Fibroblast of villous mesenchyme (primary cell): Measurements from ENCODE around the gene TNS3. TPM values are rescaled to one million over a fixed set of nuclear protein-coding genes. Genes with fewer than 3 reads are reported as not detected.

Source experiments
- DNase-seq: peaks from one replicate; pipeline ENCODE4 v3.0.0-alpha.2; 2010; ENCODE audit warnings: low read depth
- H3K4me3 ChIP-seq: 2 replicates; pipeline ENCODE4 v1.5.1; 2011; ENCODE audit warnings: low read depth, mild to moderate bottlenecking, low read length
- total RNA-seq: library from RNA; depleted of rRNA; stranded (reverse); fragments of >200 nt; gene quantifications from 2 replicates; pipeline ENCODE4 v1.2.3, GENCODE V29; 2012
- TF ChIP-seq, protein P1 (sequence below): IDR thresholded peaks from 2 replicates; pipeline ENCODE4 v1.5.1; 2012; ENCODE audit warnings: low read depth, mild to moderate bottlenecking, low read length; ENCODE audit not compliant: insufficient read depth

The TNS3 gene
- total RNA-seq, 1 donor = 202 TPM

DNA sequence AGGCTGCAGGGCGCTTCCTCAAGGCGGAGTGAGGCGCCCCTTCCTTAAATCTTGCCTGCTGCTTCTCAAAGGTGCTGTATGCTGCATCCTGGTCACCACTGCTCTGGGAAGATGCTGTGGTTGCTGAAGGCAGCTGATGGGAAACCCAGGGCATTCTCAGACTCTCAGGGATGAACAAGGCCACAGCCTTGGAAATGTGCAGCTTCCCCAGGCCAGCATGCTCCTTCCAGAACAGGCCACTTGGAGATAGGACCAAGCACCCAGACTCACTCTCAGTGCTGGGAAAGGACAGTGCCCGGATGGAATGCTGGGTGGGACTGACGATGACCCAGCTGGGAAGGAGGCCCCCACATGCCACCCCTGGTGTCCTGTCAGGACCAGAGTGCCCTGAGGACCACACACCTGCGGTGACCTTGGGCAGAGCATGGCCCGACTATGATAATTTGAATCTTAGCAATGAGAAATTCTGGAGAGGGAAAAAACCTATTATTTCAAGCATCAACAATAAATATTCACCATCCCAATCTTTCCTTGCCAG lies 235.5 kb downstream of the TNS3 start:
- TF ChIP-seq, protein P1, sequence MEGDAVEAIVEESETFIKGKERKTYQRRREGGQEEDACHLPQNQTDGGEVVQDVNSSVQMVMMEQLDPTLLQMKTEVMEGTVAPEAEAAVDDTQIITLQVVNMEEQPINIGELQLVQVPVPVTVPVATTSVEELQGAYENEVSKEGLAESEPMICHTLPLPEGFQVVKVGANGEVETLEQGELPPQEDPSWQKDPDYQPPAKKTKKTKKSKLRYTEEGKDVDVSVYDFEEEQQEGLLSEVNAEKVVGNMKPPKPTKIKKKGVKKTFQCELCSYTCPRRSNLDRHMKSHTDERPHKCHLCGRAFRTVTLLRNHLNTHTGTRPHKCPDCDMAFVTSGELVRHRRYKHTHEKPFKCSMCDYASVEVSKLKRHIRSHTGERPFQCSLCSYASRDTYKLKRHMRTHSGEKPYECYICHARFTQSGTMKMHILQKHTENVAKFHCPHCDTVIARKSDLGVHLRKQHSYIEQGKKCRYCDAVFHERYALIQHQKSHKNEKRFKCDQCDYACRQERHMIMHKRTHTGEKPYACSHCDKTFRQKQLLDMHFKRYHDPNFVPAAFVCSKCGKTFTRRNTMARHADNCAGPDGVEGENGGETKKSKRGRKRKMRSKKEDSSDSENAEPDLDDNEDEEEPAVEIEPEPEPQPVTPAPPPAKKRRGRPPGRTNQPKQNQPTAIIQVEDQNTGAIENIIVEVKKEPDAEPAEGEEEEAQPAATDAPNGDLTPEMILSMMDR = no peak
- DNase-seq = no peak
- no peak overlapping the region for H3K4me3 ChIP-seq

- TF ChIP-seq, protein P1 = no peak
- H3K4me3 ChIP-seq = no peak overlapping the region
- no peak for DNase-seq
Measured at GRCh38 chr7:47345857-47346298, 236.0 kb downstream of the TNS3 start.

DNA sequence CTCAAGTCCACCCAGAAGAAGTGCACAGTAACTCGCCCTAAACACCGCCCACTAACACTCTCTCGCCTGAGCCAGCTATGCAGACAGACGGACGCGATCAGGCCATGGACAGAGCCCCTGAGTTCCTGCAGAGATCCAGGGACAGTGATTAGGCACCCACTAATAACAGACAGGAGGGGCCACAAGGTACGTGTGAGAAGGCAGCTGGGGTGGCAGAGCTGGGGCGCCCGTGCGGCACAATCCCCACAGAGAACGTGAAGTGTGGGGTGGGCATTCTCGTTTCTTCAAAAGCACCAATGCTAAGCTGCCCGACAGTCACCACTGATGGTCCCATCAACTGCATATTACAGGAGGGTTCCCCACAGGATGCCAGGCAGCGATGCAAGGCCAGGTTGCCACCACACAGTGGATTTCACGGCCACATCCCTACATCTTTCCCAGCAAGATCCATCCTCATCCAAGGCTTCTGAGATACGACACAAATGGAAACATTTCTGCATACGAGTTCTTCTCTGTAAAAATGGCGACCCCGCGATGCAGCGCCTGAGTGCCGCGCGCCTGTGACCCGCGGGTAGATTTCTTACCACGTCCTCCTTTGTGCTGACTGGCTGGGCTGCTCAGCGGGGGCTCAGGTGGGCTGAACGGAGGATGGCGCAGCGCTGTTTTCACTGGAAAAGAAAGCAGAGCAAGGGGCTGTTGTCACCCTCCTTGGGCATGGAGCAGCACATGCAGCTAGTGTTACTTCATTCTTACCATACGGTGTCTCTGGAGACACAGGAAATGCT lies 237.5 kb downstream of the TNS3 start:
- DNase-seq = no peak
- TF ChIP-seq, protein P1 = no peak
- H3K4me3 ChIP-seq = no peak overlapping the region

- no peak for DNase-seq
- H3K4me3 ChIP-seq = no peak overlapping the region
- TF ChIP-seq, protein P1 = no peak
Measured at GRCh38 chr7:47343061-47343455, 238.9 kb downstream of the TNS3 start.

- no peak for DNase-seq
- TF ChIP-seq, protein P1 = no peak
- H3K4me3 ChIP-seq = no peak overlapping the region
Measured at GRCh38 chr7:47342296-47343060, 239.4 kb downstream of the TNS3 start.

- TF ChIP-seq, protein P1 = no peak
- no peak overlapping the region for H3K4me3 ChIP-seq
- DNase-seq = peak; percentile 42
Measured at GRCh38 chr7:47340517-47340916, 241.4 kb downstream of the TNS3 start.
